ENCODE data around the gene HPCAL4. TPM values are rescaled to one million over a fixed set of nuclear protein-coding genes. Genes with fewer than 3 reads are reported as not detected.

Gene HPCAL4
- total and polyA plus RNA-seq, 9 of the 15 experiments (the other 6 are each of a cell fraction or from before 2014, with no cell fraction given) = 0.01 to 0.04 (median 0.04) TPM; not detected in 4

- TF ChIP-seq CREB1 (IDR thresholded peaks at IDR 0.05) = no peak
- no peak for TF ChIP-seq CREB1 (CRISPR knock-in tag; IDR thresholded peaks at IDR 0.05)
- no peak for TF ChIP-seq E2F3 (CRISPR knock-in tag; IDR thresholded peaks at IDR 0.05)
- TF ChIP-seq ZNF174 (CRISPR knock-in tag; IDR thresholded peaks at IDR 0.05) = no peak
- TF ChIP-seq JUND (IDR thresholded peaks at IDR 0.05; ENCODE audit: borderline replicate concordance, low read depth, low read length) = peak; percentile 61
- peak; percentile 59; the same call in 2 of the 3 replicates for TF ChIP-seq JUND (tag; IDR thresholded peaks at IDR 0.05; ENCODE audit: borderline replicate concordance, low read depth, low read length)
- TF ChIP-seq HMG20A (CRISPR knock-in tag; conservative IDR thresholded peaks at IDR 0.05) = no peak
- no peak for TF ChIP-seq ZNF197 (CRISPR knock-in tag; IDR thresholded peaks at IDR 0.05; ENCODE audit: low read depth)
- TF ChIP-seq ZNF24 (IDR thresholded peaks at IDR 0.05) = no peak
- no peak for TF ChIP-seq ZNF699 (CRISPR knock-in tag; IDR thresholded peaks at IDR 0.05; ENCODE audit: insufficient replicate concordance)
- TF ChIP-seq CTCFL (IDR thresholded peaks at IDR 0.05; ENCODE audit: borderline replicate concordance, insufficient read depth, low read depth, low read length, poor library complexity, severe bottlenecking) = peak; percentile 78
- TF ChIP-seq KLF13 (tag; IDR thresholded peaks at IDR 0.05; ENCODE audit: borderline replicate concordance, low read depth) = no peak
- no peak for TF ChIP-seq ELK3 (CRISPR knock-in tag; IDR thresholded peaks at IDR 0.05)
- no peak for TF ChIP-seq ZNF449 (CRISPR knock-in tag; IDR thresholded peaks at IDR 0.05)
- TF ChIP-seq ZHX1 (conservative IDR thresholded peaks at IDR 0.05; ENCODE audit: low read length) = peak; percentile 59; the same call in 1 of the 2 replicates
- no peak for TF ChIP-seq CEBPZ (IDR thresholded peaks at IDR 0.05; ENCODE audit: borderline replicate concordance, low read depth, low read length)
Observed at GRCh38 chr1:39657923-39658485, 33.2 kb downstream of the HPCAL4 start (continued).
